Suprapubic skin (tissue), 4 donors: ENCODE results near the gene C14orf119. TPM values are rescaled to one million over a fixed set of nuclear protein-coding genes. Genes with fewer than 3 reads are reported as not detected.

Experiments
- DNase-seq, 2 donors: peaks; one replicate each; pipeline ENCODE4 v3.0.0-alpha.2; 2019; ENCODE audit warnings: low spot score in 2 of 2
- H3K27ac ChIP-seq: fragments of 200-600 bp; sonication (generic); one replicate; pipeline ENCODE4 v1.5.1; 2019
- H3K27me3 ChIP-seq: fragments of 200-600 bp; sonication (generic); one replicate; pipeline ENCODE4 v1.5.1; 2019
- H3K36me3 ChIP-seq: fragments of 200-600 bp; sonication (generic); one replicate; pipeline ENCODE4 v1.5.1; 2019
- H3K4me1 ChIP-seq: fragments of 200-600 bp; sonication (generic); one replicate; pipeline ENCODE4 v1.5.1; 2019
- H3K4me3 ChIP-seq: fragments of 200-600 bp; sonication (generic); one replicate; pipeline ENCODE4 v1.5.1; 2019; ENCODE audit warnings: mild to moderate bottlenecking
- H3K9me3 ChIP-seq: fragments of 200-600 bp; sonication (generic); one replicate; pipeline ENCODE4 v1.5.1; 2019
- EP300 ChIP-seq: sonication (generic); formaldehyde crosslinking; IDR thresholded peaks from one replicate; pipeline ENCODE4 v1.6.1; 2017; ENCODE audit warnings: antibody characterized with exemption
- POLR2A ChIP-seq, 2 donors: fragments of 450-650 bp; IDR thresholded peaks; one replicate each; pipeline ENCODE4 v1.6.1; 2017; ENCODE audit warnings: antibody characterized with exemption in 2 of 2, mild to moderate bottlenecking in 2 of 2, moderate library complexity in 2 of 2
- POLR2AphosphoS5 ChIP-seq, 3 donors: sonication (generic); formaldehyde crosslinking; IDR thresholded peaks; one replicate each; pipeline ENCODE4 v1.6.1; 2017; ENCODE audit warnings: antibody characterized with exemption in 3 of 3
- WGBS: methylation state at CpG from one replicate; pipeline ENCODE4 v1.1.5; 2018; 5-methylcytosine and 5-hydroxymethylcytosine counted together
- total RNA-seq, 4 donors: library from RNA; depleted of rRNA; stranded (reverse); fragments of >200 nt; gene quantifications; one replicate each; pipeline ENCODE4 v1.1.0, GENCODE V29; 2016
- TF ChIP-seq, protein P1 (sequence below), 2 donors: fragments of 200-600 bp in 1 of 2; fragments of 450-650 bp in 1 of 2; sonication (generic) in 1 of 2; IDR thresholded peaks; one replicate each; pipeline ENCODE4 v1.5.1; 2016 to 2019; ENCODE audit warnings: antibody characterized with exemption in 2 of 2, mild to moderate bottlenecking in 1 of 2, moderate library complexity in 1 of 2

Gene C14orf119
- total RNA-seq, 4 donors from 2014 or later = 10.1 to 22.7 (median 18.6) TPM

DNA sequence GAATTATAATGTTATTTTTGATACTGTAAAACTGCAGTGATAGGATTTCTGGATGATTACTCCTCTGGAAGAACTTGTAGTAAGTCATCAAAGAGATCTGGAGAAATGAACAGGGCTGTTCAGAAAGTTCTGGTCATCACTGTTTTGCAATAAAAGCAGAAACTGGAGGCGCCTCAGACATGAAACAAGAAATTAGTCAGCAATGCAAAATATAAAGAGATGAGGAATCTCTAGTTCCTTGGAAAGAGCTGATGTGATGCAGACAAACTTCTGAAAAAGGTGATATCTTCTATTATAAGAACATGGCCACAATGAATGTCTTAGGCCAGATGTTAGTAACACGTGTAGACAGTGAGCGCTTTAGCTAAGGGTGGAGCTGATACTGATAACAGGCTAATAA, 9.8 kb upstream of the C14orf119 start:
- H3K4me1 ChIP-seq = no peaks in the 10 kb centered on the region
- H3K36me3 ChIP-seq = peaks cover 95% of the 10 kb centered on the region
- TF ChIP-seq, protein P1, sequence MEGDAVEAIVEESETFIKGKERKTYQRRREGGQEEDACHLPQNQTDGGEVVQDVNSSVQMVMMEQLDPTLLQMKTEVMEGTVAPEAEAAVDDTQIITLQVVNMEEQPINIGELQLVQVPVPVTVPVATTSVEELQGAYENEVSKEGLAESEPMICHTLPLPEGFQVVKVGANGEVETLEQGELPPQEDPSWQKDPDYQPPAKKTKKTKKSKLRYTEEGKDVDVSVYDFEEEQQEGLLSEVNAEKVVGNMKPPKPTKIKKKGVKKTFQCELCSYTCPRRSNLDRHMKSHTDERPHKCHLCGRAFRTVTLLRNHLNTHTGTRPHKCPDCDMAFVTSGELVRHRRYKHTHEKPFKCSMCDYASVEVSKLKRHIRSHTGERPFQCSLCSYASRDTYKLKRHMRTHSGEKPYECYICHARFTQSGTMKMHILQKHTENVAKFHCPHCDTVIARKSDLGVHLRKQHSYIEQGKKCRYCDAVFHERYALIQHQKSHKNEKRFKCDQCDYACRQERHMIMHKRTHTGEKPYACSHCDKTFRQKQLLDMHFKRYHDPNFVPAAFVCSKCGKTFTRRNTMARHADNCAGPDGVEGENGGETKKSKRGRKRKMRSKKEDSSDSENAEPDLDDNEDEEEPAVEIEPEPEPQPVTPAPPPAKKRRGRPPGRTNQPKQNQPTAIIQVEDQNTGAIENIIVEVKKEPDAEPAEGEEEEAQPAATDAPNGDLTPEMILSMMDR (IDR thresholded peaks at IDR 0.05) = no peak
- TF ChIP-seq POLR2AphosphoS5 (IDR thresholded peaks at IDR 0.05) (no peak), EP300 (no peak), POLR2A (IDR thresholded peaks at IDR 0.05) (no peak)
- DNase-seq = no peak
- no peak overlapping the region for H3K4me3 ChIP-seq
- H3K27me3 ChIP-seq = no peaks in the 10 kb centered on the region
- H3K27ac ChIP-seq = no peak overlapping the region
- H3K9me3 ChIP-seq = no peaks in the 10 kb centered on the region
- 81% methylated on average over 3 of the region's 3 CpGs for WGBS

DNA sequence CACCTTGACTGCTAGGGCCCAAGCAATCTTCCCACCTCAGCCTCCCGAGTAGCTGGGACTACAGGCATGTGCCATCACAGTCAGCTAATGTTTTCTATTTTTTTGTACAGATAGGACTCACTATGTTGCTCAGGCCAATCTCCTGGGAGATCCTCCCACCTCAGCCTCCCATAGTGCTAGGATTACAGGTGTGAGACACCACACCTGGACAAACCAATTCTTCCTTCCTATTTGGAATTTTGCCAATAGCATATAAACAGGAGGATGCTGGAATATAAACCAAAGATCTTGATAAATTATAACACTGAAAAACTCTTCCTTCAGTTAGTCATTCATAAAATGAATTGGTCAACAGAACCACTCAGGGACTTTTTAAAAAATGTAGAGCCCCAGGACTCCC, 8.7 kb upstream of the C14orf119 start:
- Histone ChIP-seq H3K9me3 (no peaks in the 10 kb centered on the region), H3K27ac (no peak overlapping the region), H3K4me1 (no peaks in the 10 kb centered on the region), H3K27me3 (no peaks in the 10 kb centered on the region), H3K36me3 (peaks cover 90% of the 10 kb centered on the region), H3K4me3 (no peak overlapping the region)
- 94% methylated on average over 1 of the region's 1 CpG for WGBS
- DNase-seq = no peak
- TF ChIP-seq EP300 (no peak), POLR2AphosphoS5 (IDR thresholded peaks at IDR 0.05) (no peak), POLR2A (IDR thresholded peaks at IDR 0.05) (no peak)
- TF ChIP-seq, protein P1 (IDR thresholded peaks at IDR 0.05) = no peak

DNA sequence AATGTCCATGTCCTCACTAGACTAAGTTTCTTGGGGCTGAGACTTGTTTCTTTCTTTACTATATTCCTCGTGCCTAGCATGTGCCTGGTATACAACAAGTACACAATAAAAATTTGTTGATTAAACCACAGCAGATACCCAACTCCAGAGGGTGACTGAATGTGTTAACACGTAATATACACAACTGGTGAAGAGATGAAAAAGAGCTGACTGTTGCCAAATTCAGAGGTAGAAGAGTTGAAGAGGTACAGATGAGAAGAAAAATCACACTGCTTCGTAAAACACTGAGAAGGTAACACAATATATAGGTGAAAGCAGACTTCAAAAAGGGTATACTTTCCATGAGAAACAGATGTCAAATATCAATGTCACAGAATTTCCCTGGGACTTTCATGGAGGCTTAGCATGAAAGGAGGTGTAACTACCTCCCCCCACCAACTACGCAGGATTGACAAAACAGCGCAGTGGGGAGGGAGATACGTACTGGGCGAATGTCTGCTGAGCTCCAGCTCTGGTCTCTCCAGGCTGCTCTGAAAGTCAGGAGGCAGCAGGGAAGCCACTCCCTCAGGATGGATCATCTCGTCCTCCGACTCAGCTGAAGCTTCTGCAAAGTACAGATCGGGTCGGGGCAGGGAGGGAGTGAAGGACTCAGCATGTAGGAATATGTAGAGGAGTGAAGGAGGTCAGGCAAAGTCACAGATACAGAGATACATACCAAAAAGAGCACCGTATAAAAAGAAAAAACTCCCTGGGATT, 5.6 kb upstream of the C14orf119 start:
- TF ChIP-seq POLR2AphosphoS5 (IDR thresholded peaks at IDR 0.05) = no peak
- TF ChIP-seq EP300 = no peak
- TF ChIP-seq POLR2A (IDR thresholded peaks at IDR 0.05) = no peak
- Histone ChIP-seq H3K27ac (no peak overlapping the region), H3K9me3 (no peaks in the 10 kb centered on the region), H3K4me1 (peaks cover 25% of the 10 kb centered on the region), H3K27me3 (no peaks in the 10 kb centered on the region), H3K4me3 (no peak overlapping the region), H3K36me3 (peaks cover 79% of the 10 kb centered on the region)
- DNase-seq = no peak
- 91% methylated on average over 12 of the region's 12 CpGs for WGBS

DNA sequence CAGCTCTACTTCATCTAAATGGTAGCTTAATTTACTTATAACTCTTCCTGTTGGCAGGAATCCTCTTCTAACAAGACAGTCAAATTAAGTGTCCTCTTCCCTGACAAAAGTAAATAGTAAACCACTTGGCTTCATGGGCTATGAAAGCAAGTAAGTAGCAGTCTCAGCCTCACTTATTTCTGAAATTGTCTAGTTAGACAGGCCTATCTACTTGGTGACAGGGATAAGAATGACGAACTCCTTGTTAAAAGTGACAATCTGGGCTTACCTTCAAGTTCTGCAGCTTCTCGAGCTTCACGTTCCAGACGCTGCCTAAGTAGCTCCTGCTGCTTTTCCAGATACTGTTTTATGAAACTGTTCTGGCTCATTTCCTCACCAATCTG, 5.1 kb upstream of the C14orf119 start:
- WGBS = 67% methylated on average over 4 of the region's 4 CpGs
- TF ChIP-seq, protein P1 (IDR thresholded peaks at IDR 0.05) = no peak
- TF ChIP-seq POLR2AphosphoS5 (IDR thresholded peaks at IDR 0.05) (no peak), EP300 (no peak), POLR2A (IDR thresholded peaks at IDR 0.05) (no peak)
- no peak for DNase-seq
- Histone ChIP-seq H3K36me3 (peaks cover 73% of the 10 kb centered on the region), H3K4me1 (peaks cover 25% of the 10 kb centered on the region), H3K9me3 (no peaks in the 10 kb centered on the region), H3K4me3 (no peak overlapping the region), H3K27me3 (no peaks in the 10 kb centered on the region), H3K27ac (no peak overlapping the region)

DNA sequence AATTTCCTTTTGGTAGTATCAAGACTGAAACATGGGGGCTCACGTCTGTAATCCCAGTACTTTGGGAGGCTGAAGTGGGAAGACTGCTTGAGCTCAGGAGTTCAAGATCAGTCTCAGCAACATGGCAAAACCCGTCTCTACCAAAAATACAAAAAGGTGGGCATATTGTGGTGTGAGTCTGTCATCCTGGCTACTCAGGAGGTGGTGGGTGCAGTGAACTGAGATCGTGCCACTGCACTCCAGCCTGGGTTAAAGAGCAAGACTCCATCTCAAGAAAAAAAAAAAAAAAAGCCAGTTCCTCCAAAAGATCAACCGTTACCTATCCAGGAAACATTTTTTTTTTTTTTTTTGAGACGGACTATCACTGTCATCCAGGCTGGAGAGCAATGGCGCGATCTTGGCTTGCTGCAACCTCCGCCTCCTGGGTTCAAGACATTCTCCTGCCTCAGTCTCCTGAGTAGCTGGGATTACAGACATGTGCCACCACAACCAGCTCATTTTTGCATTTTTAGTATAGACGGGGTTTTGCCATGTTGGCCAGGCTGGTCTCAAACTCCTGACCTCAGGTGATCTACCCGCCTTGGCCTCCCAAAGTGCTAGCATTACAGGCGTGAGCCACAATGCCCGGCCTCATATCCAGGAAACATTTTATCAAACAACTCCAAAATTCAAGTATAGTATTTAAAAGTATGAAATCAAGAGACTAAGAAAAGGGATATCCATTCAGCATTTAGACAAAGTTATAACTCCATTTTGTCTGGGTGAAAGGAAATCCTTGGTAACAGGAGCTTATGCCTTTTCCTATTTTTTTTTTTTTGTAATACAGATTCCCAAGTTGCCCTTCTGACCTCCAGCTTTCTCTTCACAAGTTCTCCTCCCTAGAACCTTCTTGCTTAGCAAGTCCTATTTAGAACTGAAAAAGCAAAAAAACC, 3.7 kb upstream of the C14orf119 start:
- H3K4me1 ChIP-seq = peaks cover 29% of the 10 kb centered on the region
- no peaks in the 10 kb centered on the region for H3K27me3 ChIP-seq
- no peak for TF ChIP-seq EP300
- TF ChIP-seq, protein P1 (IDR thresholded peaks at IDR 0.05) = no peak
- no peak for TF ChIP-seq POLR2AphosphoS5 (IDR thresholded peaks at IDR 0.05)
- no peak for TF ChIP-seq POLR2A (IDR thresholded peaks at IDR 0.05)
- H3K27ac ChIP-seq = no peak overlapping the region
- 82% methylated on average over 12 of the region's 12 CpGs for WGBS
- H3K9me3 ChIP-seq = no peaks in the 10 kb centered on the region
- DNase-seq = no peak
- H3K4me3 ChIP-seq = no peak overlapping the region
- H3K36me3 ChIP-seq = peaks cover 60% of the 10 kb centered on the region
